Measurements from ENCODE around the gene RNF223.

RNF223 gene

DNA sequence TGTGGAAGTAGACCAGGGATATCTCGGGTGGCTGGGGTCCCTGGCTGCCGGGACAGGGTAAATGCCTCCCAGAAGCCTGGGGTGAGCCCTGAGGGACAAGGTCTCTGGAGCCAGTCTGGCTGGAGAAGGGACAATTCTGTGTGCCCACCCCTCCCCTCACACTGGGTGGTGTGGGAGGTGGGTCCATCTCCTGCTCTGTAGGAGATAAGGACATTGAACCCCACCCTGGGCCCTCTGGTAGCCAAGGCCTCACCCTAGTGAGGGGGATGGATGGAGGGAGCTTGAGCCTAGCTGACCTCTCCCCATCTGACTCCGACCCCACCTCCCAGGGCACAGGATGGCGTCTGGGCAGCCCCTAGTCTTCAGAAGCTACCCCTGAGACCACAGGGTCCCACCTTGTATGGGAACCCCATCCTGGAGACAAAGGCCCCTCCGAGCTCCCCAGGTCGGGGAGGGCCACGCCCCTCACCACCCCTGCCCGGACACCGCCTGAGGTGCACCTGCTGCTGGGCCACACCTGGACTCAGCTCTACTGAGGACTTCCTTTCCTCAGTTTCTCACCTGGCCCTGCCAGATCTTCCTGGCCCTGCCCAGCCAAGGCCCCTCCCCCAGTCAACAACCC is 49.8 kb downstream of the RNF223 start:
- DNase-seq: no peak

DNA sequence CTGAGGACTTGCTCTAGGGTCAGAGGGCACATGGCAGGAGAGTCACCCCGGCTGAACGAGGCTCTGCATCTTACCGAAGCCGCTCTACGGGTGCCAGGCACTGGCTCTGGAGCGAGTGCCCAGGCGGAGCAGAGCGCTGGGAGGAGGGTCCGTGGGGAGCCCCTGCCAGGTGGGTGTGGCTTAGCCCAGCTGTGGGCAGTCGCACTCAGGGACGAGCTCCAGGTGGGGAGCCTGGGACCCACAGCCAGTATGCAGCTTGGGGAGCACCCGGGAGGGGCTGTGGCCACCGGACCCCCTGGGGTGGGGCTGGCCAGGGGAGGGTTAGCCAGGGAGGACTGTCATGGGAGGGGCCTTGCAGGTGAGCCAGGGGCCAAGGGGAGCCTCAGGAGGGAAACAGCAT is 50.4 kb downstream of the RNF223 start:
- DNase-seq: no peak

DNA sequence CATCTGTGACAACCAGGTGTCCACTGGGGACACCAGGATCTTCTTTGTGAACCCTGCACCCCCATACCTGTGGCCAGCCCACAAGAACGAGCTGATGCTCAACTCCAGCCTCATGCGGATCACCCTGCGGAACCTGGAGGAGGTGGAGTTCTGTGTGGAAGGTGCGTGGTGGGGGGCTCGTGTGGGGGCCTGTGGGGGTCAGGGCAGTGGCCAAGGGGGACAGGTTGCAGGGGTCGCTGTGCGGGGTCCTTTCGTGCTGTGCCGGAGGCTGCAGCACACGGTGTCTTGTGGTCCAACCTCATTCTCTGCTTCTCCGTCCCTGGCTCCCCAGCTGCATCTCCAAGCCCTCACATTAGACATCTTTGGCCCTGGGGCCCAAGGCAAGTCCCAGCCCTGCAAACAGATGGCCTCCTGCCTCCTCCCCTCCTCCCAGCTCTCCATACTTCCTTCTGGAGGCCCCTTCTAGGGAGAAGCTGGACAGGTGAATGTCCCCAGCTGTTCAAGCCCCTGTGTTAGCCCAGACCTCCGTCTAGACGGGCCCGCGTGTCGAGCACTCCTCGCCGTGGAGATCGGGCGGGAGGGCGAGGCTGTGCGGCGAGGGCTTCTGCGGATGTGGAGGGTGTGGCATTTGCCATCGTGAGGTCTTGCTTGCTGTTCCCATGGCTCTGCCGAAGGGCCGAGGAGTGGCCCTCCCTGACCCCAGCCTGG is 51.6 kb downstream of the RNF223 start:
- no peak for DNase-seq

DNA sequence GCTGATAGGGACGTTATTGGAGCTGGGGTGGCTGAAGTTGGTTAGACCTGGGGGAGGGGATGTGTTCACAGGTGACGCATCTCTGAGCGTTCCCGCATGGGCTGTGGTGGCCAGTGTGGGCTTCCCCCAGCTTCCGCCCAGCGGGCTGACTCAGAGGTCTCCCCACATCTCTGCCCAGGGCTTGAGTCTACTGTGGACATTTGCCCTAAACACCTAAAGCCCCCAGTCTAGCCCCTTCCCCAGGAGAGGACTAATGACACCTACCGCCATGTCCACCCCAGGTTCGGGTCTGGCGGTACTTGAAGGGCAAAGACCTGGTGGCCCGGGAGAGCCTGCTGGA is 52.2 kb downstream of the RNF223 start:
- DNase-seq: no peak

DNA sequence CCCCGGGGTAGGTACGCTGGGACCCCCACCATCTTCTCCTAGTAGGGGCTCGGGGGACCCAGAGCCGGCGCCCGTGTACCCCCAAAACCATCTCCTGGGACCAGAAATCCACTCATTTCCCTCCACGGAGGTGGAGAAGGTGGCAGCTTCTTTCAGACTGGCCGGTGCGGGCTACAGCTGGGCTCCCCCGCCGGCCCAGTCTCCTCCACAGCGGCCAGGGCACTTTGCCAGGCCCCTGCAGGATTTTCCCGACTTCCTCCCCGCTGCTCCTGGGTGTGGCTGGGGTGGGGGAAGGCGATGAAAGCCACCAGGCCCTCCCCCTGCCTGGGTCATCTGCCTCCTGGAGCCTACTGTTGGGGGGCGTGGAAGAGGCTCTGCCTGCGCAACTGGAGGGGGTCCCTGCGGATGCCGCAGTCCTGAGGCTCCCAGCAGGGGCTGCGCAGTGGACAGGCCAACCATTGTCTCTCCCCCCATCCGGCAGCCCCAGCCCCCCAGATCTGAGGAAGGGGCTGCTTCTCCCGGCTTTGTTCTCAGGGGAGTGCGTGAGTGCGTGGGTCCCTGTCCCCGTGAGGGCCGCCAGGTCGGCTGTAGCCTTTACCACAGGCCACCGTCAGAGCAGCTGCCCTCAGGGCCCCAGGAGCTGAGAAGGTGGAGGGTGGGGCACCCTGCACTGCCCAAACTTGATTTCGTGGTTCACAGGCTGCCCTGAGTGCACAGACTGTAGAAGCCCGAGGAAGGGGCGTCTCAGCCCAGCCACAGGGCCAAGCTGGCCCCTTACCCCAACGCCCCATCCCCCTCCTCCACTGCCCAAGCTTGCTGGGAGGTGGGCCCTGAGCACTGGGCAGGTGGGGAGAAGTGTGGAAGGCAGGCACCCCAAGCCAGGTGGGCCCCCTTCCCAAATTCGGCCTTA is 52.8 kb downstream of the RNF223 start:
- DNase-seq: peak; percentile 83

All from left hindlimb (tissue), 1 donor.